ENCODE data around the gene CEP112. TPM values are rescaled to one million over a fixed set of nuclear protein-coding genes. Genes with fewer than 3 reads are reported as not detected.

The CEP112 gene
- total RNA-seq, 1 donor from 2014 or later, result 21.8 TPM

DNA sequence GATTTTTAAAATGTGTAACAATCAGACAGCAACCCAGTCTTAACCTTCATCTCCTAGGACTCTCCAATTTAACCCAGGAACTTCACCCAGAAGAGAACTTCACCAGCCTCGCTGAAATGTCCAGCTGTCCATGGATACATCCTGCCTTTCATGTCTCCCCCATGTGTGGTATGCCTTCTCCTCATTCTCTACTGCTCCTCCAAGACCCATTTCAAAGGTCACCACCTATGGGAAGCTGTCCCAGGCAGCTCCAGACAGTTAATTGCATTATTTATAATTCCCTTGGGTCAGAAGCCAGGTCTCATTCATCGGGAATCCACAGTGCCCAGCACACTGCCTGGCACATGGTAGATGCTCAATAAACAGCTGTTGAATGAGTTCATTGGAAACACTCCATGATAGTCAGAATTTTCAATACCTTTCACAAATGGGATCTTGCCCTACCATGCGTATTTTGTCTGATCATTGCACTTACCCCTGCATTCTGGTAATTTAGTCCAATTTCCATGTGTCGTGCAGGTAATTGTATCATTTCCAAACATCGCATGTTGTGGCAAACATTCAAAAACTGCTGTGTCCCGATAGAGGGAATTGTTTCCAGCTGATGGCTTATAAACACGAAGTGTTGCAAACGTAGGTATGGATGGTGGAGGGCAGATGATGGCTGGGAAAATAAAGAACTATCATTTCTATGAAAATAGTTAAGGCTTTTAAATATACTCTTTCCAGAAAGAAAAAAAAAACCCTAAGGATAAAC lies 28.3 kb upstream of the CEP112 start:
- Mint-ChIP-seq H3K4me3 (ENCODE audit: unreplicated experiment) (no peak overlapping the region), H3K9me3 (ENCODE audit: low read depth) (no peaks in the 10 kb centered on the region), H3K4me1 (ENCODE audit: low read depth) (peaks cover 3% of the 10 kb centered on the region), H3K36me3 (ENCODE audit: low read depth) (no peaks in the 10 kb centered on the region), H3K27ac (ENCODE audit: unreplicated experiment) (no peak overlapping the region), H3K27me3 (ENCODE audit: low read depth) (peaks cover 11% of the 10 kb centered on the region)
- no peak for DNase-seq (ENCODE audit: low spot score)
- TF ChIP-seq, protein P1, sequence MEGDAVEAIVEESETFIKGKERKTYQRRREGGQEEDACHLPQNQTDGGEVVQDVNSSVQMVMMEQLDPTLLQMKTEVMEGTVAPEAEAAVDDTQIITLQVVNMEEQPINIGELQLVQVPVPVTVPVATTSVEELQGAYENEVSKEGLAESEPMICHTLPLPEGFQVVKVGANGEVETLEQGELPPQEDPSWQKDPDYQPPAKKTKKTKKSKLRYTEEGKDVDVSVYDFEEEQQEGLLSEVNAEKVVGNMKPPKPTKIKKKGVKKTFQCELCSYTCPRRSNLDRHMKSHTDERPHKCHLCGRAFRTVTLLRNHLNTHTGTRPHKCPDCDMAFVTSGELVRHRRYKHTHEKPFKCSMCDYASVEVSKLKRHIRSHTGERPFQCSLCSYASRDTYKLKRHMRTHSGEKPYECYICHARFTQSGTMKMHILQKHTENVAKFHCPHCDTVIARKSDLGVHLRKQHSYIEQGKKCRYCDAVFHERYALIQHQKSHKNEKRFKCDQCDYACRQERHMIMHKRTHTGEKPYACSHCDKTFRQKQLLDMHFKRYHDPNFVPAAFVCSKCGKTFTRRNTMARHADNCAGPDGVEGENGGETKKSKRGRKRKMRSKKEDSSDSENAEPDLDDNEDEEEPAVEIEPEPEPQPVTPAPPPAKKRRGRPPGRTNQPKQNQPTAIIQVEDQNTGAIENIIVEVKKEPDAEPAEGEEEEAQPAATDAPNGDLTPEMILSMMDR (IDR thresholded peaks at IDR 0.05), result no peak

DNA sequence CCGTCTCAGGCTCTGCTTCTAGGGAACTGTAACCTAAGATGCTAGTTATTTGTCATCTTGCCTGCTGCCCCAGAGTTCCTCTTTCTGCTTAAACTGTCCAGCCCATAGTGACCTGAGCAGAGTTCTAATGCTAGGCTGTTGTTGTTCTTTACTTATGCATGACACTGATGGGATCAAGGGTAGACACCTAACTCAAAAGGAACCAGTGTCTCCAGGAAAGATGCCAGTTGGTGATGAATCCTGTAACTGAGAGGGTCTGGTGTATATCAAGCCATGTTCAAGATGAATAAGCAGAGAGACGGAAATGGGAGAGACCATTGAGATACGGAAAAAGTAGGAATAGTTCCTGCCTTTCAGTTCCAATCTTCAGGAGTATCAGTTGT lies 23.6 kb upstream of the CEP112 start:
- no peak overlapping the region for H3K27ac Mint-ChIP-seq (ENCODE audit: unreplicated experiment)
- DNase-seq (ENCODE audit: low spot score), result no peak
- peaks cover 12% of the 10 kb centered on the region for H3K27me3 Mint-ChIP-seq (ENCODE audit: low read depth)
- H3K36me3 Mint-ChIP-seq (ENCODE audit: low read depth), result no peaks in the 10 kb centered on the region
- H3K4me1 Mint-ChIP-seq (ENCODE audit: low read depth), result no peaks in the 10 kb centered on the region
- H3K9me3 Mint-ChIP-seq (ENCODE audit: low read depth), result no peaks in the 10 kb centered on the region
- no peak overlapping the region for H3K4me3 Mint-ChIP-seq (ENCODE audit: unreplicated experiment)
- TF ChIP-seq, protein P1 (IDR thresholded peaks at IDR 0.05), result no peak

DNA sequence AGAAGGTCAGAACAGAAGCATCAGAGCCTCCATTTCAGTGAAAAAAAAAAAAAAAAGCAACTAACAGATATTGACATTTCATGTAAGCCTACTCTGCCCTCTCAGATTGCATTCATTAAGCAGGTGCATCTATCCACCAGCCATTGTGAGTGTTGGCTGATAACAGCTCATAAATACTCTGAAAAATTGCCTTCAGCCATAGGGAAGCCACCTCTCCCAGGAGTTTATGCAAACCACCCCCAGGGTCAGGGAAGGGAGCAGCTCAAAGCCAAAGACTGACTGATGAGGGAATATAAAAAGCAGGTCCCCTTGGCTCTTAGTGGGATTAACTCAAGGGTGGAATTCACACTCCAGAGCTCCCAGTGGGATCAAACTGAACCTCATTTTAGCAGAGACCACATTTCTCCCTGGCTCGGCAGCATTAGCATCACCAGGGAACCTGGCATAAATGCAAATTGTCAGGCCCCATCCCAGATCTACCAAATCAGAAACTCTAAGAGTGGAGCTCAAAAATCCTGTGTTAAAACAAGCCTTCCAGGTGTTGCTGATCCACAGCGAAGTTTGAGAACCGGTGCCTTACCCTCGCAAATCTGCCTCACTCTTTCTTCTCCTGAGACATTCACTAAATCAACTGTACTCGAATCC lies 23.1 kb upstream of the CEP112 start:
- TF ChIP-seq, protein P1 (IDR thresholded peaks at IDR 0.05), result no peak
- no peak for DNase-seq (ENCODE audit: low spot score)
- peaks cover 12% of the 10 kb centered on the region for H3K27me3 Mint-ChIP-seq (ENCODE audit: low read depth)
- no peak overlapping the region for H3K27ac Mint-ChIP-seq (ENCODE audit: unreplicated experiment)
- no peaks in the 10 kb centered on the region for H3K4me1 Mint-ChIP-seq (ENCODE audit: low read depth)
- H3K36me3 Mint-ChIP-seq (ENCODE audit: low read depth), result no peaks in the 10 kb centered on the region
- H3K9me3 Mint-ChIP-seq (ENCODE audit: low read depth), result no peaks in the 10 kb centered on the region
- H3K4me3 Mint-ChIP-seq (ENCODE audit: unreplicated experiment), result no peak overlapping the region

DNA sequence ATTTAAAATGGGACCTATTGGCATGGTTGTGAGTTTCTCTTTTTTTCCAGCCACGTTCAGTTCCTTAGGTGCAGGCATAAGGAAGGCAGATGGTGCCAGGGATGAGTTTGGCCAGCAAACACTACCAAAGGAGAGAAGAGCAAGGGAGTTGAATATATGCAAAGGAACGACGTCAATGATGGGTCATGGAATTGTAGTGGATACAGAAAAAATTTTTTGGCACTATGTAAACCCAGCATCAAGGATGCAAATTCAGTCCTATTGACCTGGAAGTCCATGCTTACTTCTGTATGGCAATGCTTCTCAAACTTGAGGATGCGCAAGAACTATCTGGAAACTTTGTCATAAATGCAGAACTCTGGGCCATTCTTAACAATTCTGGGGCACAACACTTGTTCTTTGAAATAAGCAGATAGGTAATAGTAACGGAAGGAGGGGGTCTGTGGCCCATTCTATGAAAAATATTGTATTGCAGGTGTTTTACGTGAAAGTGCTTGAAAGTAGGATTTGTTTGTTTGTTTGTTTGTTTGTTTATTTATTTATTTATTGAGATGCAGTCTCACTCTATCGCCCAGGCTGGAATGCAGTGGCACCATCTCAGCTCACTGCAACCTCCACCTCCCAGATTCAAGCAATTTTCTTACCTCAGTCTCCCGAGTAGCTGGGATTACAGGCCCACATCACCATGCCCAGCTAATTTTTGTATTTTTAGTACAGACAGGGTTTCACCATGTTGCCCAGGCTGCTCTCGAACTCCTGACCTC lies 19.3 kb upstream of the CEP112 start:
- H3K4me1 Mint-ChIP-seq (ENCODE audit: low read depth), result no peaks in the 10 kb centered on the region
- H3K4me3 Mint-ChIP-seq (ENCODE audit: unreplicated experiment), result no peak overlapping the region
- TF ChIP-seq, protein P1 (IDR thresholded peaks at IDR 0.05), result no peak
- H3K9me3 Mint-ChIP-seq (ENCODE audit: low read depth), result peaks cover 9% of the 10 kb centered on the region
- no peak for DNase-seq (ENCODE audit: low spot score)
- H3K36me3 Mint-ChIP-seq (ENCODE audit: low read depth), result no peaks in the 10 kb centered on the region
- H3K27ac Mint-ChIP-seq (ENCODE audit: unreplicated experiment), result no peak overlapping the region
- H3K27me3 Mint-ChIP-seq (ENCODE audit: low read depth), result peaks cover 8% of the 10 kb centered on the region

DNA sequence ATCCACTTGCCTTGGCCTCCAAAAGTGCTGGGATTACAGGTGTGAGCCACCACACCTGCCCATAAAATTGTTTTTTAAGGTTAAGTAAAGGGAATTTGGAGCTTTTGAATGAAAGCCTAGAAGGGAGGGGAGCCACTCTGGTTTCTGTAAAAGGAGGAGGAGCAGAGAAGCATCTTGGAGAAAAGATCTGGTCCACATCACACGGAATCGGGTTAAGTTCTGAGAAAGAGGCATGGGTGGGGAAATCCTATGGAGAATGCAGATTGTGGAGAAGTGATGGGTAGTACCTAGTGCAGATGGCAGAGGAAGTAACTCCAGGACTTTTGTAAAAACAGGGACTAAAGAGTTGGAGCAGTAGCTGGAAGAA lies 18.3 kb upstream of the CEP112 start:
- peaks cover 3% of the 10 kb centered on the region for H3K27me3 Mint-ChIP-seq (ENCODE audit: low read depth)
- TF ChIP-seq, protein P1 (IDR thresholded peaks at IDR 0.05), result no peak
- DNase-seq (ENCODE audit: low spot score), result no peak
- H3K9me3 Mint-ChIP-seq (ENCODE audit: low read depth), result peaks cover 9% of the 10 kb centered on the region
- H3K4me1 Mint-ChIP-seq (ENCODE audit: low read depth), result no peaks in the 10 kb centered on the region
- no peak overlapping the region for H3K27ac Mint-ChIP-seq (ENCODE audit: unreplicated experiment)
- H3K36me3 Mint-ChIP-seq (ENCODE audit: low read depth), result no peaks in the 10 kb centered on the region
- H3K4me3 Mint-ChIP-seq (ENCODE audit: unreplicated experiment), result no peak overlapping the region
